HG03575 (cell line): Measurements from ENCODE around the gene CYCS.
"Not testable (repeated sequence)": the region's sequence is repeated elsewhere in the genome, so short reads cannot be mapped to it uniquely, and the experiment has no call there.

Experiments
- ATAC-seq: cut with Tn5 transposase; IDR thresholded peaks from one replicate; pipeline ENCODE4 v1.9.1; 2021; ENCODE audit not compliant: unreplicated experiment, insufficient number of reproducible peaks, low FRiP score; ENCODE audit errors: extremely low read depth

Gene CYCS

GRCh38 chr7:25084821-25085220, 40.2 kb downstream of the CYCS start:
- no peak for ATAC-seq

- no peak for ATAC-seq
Observed at GRCh38 chr7:25083201-25083600, 41.9 kb downstream of the CYCS start.

GRCh38 chr7:25082041-25082440, 43.0 kb downstream of the CYCS start:
- ATAC-seq: not testable (repeated sequence)

- no peak for ATAC-seq
Observed at GRCh38 chr7:25077096-25077495, 48.0 kb downstream of the CYCS start.

GRCh38 chr7:25075459-25075858, 49.6 kb downstream of the CYCS start:
- no peak for ATAC-seq

- no peak for ATAC-seq
Observed at GRCh38 chr7:25073451-25073850, 51.6 kb downstream of the CYCS start.
